VCaP (cell line): ENCODE measurements around the gene CCDC142.
A peak's percentile ranks its signal among the peaks of the same experiment; 100 is the strongest.

ENCODE experiments used
- H3K27ac ChIP-seq: fragments of 450-650 bp; 2 replicates; pipeline ENCODE4 v1.5.1; 2017
- TF ChIP-seq, protein P1 (sequence below): fragments of 450-650 bp; conservative IDR thresholded peaks from 2 replicates; pipeline ENCODE4 v1.5.1; 2017; ENCODE audit warnings: mild to moderate bottlenecking, moderate library complexity

Gene CCDC142

DNA sequence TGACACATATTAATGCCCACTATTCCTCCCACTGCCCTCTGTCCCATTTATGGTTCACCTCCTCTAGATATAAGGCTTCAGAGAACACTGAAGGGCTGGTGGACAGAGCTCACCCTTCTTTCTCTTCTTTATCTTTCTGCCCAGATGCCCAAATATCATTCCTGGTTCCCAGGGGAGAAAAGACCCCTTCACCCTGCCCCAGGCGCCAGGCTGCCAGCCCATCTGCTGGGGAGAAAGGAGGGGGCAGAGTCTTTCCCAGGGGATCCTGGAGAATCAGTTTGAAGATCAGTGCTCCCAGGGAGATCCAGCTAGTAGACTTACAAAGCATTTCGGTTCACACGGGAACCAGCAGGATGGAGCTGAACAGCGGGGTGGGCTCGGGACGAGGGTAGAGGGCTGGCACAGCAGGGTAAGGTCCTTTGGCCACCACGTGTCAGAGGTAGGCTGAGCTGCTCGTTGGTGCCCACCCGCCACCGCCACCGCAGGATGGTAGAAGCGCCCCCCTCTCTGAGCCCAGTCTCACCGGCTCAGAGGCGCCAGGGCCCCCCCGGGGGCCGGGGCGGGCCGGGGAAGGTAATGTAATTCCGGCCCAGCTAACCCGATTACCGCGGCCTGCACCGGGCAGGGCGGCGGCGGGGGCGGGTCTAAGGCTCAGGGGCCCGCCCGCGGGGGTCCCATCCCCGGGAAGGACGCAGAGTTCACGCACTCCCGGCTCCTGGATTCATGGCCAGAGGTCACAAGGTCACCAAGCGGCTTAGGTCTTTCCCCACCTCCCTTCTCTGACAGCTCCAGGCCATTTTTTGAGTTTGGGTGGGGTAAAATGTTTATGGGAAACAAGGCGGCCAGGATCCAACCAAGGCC lies 30.2 kb upstream of the CCDC142 start:
- TF ChIP-seq, protein P1, sequence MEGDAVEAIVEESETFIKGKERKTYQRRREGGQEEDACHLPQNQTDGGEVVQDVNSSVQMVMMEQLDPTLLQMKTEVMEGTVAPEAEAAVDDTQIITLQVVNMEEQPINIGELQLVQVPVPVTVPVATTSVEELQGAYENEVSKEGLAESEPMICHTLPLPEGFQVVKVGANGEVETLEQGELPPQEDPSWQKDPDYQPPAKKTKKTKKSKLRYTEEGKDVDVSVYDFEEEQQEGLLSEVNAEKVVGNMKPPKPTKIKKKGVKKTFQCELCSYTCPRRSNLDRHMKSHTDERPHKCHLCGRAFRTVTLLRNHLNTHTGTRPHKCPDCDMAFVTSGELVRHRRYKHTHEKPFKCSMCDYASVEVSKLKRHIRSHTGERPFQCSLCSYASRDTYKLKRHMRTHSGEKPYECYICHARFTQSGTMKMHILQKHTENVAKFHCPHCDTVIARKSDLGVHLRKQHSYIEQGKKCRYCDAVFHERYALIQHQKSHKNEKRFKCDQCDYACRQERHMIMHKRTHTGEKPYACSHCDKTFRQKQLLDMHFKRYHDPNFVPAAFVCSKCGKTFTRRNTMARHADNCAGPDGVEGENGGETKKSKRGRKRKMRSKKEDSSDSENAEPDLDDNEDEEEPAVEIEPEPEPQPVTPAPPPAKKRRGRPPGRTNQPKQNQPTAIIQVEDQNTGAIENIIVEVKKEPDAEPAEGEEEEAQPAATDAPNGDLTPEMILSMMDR = no peak
- H3K27ac ChIP-seq = no peak overlapping the region

DNA sequence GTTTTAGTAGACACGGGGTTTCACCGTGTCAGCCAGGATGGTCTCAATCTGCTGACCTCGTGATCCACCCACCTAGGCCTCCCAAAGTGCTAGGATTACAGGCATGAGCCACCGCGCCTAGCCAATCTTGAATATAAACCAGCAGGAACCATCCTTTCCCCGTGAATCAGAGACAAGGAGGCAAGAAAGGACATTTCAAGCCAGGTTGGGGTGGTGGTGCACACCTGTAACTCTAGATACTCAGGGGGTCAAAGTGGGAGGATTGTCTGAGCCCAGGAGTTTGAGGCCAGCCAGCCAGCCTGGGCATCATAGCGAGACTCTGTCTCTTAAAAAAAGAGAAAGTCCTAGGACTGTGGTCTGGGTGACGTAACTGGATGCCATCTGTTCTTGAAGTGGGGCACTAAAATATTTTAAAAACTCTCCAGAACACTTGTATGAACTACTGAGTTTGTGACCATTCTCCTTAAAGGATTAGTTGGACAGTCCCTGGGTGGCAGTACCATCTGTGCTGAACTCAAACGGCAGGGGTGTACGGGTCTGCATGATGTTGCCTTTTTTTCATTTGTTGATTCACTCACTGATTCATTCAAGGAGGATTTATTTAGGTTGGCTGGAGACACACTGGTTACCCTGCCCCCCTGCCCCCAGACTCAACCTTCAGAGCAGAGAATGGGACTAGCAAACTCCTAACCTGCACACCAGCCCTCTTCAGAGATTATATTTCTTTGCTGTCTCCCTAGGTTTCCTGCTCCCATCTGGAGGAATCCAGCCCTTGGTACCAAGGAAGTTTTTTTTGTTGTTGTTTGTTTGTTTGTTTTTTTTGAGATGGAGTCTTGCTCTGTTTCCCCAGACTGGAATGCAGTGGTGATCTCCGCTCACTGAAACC lies 28.5 kb upstream of the CCDC142 start:
- no peak overlapping the region for H3K27ac ChIP-seq
- TF ChIP-seq, protein P1 = no peak

DNA sequence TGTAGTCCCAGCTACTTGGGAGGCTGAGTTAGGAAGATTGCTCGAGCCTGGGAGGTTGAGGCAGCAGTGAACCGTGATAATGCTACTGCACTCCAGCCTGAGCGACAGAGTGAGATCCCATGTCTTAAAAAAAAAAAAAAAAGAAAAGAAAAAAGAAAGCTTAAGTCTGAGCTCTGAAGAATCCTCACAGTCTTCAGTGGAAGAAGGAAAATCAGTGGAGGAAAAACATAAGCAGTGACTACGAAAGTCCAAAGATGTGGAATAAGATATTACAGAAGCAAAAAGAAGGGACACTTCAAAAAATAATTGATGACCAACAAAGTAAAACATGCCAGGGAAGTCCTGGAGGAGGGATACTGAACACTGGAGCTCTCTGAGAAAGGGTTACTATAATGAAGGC lies 27.5 kb upstream of the CCDC142 start:
- TF ChIP-seq, protein P1 = no peak
- no peak overlapping the region for H3K27ac ChIP-seq

- peak overlapping the region; percentile 98 for H3K27ac ChIP-seq
- TF ChIP-seq, protein P1 = no peak
Measured at GRCh38 chr2:74507926-74508520, 25.2 kb upstream of the CCDC142 start.

- TF ChIP-seq, protein P1 = peak; percentile 53
- peak within 1 kb of the TSS; percentile 98 for H3K27ac ChIP-seq
Measured at GRCh38 chr2:74507145-74507925, 24.5 kb upstream of the CCDC142 start, which contains the start of gene PCGF1. Gene PCGF1 (minus strand): TSS chr2:74507695. CDS start chr2:74507668, 27 bp downstream.

GRCh38 chr2:74505448-74506246 lies 22.8 kb upstream of the CCDC142 start:
- TF ChIP-seq, protein P1 = no peak
- peak overlapping the region; percentile 98; the same call in 1 of the 2 replicates for H3K27ac ChIP-seq
